ENCODE results near the gene PRR20D. TPM values are rescaled to one million over a fixed set of nuclear protein-coding genes. Genes with fewer than 3 reads are reported as not detected.
"Not testable (repeated sequence)": the region's sequence is repeated elsewhere in the genome, so short reads cannot be mapped to it uniquely, and the experiment has no call there.

PRR20D gene
- total RNA-seq, result not detected
- long read RNA-seq, result 0 reads

DNA sequence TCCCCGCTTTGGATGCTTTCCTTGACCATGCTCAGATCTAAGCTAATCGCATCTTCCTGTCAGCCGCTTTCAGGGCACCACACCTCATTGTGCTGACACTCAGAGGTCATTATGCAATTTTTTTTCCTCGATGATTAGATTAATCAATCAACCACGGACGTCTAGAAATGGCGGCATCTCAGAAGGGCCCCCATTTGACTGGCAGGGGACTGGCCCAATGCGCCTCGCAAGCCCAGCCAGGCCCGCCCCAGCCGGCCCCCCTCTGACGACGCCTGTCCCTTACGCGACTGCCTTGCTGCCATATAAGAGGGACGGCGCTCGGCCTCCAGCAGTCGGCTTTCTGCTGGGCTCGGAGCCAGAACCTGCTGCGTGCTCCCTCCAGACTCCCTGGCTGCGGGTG, at the start of gene PRR20D:
Gene PRR20D, plus strand, starts transcription at position 301 of the 400 bp plus-strand sequence. CDS start 387 bp downstream, outside the sequence.
- ATAC-seq; DNase-seq; intact Hi-C loops (cut with DNase I): not testable (repeated sequence)

- DNase-seq, result no peak
- ATAC-seq, result no peak
- intact Hi-C loops (cut with DNase I), result no loop called here
Measured at GRCh38 chr13:57114945-57115344, 45.5 kb upstream of the PRR20D start.

DNA sequence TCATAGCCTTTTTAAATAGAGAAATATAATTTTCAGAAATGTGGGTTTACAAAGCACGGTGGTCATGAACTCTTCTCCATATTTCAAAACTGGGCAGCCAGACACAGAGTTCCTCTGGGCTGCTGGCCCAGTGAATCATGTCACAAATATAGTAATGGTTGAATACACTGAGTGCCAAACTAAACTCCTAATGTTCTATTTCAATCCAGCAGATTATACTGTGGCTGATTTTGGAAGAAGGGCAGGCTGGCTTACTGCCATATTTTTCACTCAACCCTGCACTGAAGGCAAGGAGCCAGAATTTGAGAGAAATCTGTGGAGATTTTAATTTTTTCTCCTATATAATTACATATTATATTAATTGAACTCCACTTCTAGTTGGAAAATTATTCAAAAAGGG, 36.8 kb upstream of the PRR20D start:
- DNase-seq (peak; percentile 59), ATAC-seq (peak; percentile 99 to 100)
- intact Hi-C loops (cut with DNase I), result no loop called here

DNA sequence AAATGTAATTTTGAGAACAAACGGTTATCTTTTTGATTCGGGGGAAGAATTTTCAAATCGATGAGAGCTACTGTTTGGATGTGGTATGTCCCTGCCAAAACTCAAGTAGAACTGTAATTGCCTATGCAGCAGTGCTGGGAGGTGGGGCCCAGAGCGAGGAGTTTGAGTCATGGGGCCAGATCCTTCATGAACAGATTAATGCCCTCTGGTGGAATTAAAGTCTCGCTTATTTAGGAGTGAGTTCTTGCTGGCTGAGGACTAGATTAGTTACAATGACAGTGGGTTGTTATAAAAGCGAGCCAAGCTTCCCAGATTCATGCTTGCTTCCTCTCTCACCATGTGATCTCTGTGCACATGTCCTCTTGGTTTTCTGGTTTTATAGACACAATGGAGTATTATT, 31.5 kb upstream of the PRR20D start:
- intact Hi-C loops (cut with DNase I), result no loop called here
- ATAC-seq (no peak), DNase-seq (no peak)

DNA sequence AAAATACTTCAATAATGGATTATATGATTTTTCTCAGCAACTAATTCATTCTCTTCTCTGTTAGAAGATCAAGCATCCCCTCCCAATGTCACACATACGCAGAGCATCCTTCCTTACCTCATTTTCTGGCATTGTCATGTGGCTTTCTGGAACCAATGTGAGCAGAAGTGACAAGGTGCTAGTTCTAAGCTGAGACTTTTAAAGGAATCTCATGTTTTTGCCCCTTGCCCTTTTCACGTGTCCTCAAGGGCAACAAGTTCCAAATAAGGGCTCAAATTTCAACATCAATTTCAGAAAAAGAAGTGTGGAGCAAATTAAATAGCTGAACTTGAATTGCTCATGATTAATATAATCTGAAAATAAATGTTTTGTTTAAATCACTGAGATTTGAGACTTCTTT, 24.3 kb upstream of the PRR20D start:
- DNase-seq (no peak), ATAC-seq (no peak)
- intact Hi-C loops (cut with DNase I), result no loop called here

DNA sequence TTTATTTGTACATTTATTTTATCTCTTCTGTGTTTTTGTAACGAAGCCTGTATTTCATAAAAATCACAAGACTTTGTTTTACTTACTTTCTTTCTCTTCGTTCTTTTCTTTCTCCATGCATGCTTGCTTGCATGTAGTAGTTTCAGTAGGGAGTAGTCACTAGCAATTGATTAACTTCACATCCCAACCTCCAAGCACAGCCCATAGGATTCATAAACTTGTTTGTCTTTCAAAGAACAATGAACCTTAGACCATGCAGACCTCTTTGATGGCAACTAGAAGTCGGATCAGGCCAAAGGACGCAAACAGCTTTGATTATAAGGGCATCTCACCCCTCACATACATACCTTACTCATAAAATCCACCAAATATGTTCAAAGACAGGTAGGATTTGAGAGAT, 22.8 kb upstream of the PRR20D start:
- ATAC-seq (no peak), DNase-seq (no peak)
- intact Hi-C loops (cut with DNase I), result no loop called here

DNA sequence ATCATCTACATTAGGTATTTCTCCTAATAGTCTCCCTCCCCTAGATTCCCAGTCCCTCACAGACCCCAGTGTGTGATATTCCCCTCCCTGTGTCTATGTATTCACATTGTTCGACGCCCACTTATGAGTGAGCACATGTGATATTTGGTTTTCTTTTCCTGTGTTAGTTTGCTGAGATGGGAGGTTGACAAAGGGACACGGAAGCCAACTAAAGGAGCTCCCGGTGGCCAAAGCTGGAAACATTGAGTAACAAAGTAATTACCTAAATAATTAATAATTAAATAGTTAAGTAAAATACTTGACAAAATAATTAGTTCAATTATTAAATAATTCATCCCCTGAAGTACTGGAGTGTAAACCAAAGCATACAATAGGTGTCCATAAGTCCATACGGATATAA, 21.4 kb upstream of the PRR20D start:
- intact Hi-C loops (cut with DNase I), result no loop called here
- ATAC-seq, result no peak
- no peak for DNase-seq

DNA sequence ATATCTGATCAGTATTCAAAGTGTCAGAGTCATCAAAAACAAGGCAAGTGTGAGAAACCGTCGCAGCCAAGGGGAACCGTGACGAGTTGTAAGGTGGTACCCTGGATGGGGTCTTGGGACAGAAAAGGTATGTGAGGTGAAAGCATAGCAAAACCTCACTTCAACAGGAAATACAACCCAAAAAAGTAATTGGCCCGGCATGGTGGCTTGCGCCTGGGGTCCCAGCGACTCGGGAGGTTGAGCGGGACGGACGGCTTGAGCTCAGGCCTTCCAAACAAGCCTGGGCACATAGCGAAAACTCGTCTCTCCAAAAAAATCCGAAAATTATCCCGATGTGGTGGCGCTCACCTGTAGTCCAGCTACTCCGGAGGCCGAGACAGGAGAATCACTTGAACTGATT, 20.7 kb upstream of the PRR20D start:
- intact Hi-C loops (cut with DNase I); DNase-seq; ATAC-seq: not testable (repeated sequence)

DNA sequence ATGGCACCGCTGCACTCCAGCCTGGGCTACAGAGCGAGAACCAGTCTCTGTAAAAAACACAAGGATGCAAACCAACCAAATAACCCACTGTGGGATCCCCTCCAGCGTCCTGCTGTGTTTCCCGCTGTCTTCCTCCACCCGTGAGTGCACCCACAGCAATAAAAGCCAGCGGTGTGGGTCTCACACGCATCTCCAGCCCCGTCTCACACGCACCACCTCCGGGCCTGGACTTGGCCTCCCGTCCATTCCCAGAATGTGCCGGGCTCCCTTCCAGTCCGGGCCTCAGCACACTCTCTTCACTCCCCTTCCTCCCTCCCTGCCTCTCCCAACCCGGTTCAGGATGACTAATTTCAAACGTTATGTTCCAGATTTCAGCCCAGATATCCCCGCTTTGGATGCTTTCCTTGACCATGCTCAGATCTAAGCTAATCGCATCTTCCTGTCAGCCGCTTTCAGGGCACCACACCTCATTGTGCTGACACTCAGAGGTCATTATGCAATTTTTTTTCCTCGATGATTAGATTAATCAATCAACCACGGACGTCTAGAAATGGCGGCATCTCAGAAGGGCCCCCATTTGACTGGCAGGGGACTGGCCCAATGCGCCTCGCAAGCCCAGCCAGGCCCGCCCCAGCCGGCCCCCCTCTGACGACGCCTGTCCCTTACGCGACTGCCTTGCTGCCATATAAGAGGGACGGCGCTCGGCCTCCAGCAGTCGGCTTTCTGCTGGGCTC, 20.0 kb upstream of the PRR20D start, which contains the start of gene PRR20A:
Gene PRR20A, plus strand, starts transcription at position 684 of the 734 bp plus-strand sequence. CDS start 387 bp downstream, outside the sequence.
- DNase-seq, ATAC-seq: not testable (repeated sequence)

DNA sequence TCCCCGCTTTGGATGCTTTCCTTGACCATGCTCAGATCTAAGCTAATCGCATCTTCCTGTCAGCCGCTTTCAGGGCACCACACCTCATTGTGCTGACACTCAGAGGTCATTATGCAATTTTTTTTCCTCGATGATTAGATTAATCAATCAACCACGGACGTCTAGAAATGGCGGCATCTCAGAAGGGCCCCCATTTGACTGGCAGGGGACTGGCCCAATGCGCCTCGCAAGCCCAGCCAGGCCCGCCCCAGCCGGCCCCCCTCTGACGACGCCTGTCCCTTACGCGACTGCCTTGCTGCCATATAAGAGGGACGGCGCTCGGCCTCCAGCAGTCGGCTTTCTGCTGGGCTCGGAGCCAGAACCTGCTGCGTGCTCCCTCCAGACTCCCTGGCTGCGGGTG, 13.2 kb upstream of the PRR20D start, which contains the start of gene PRR20B:
Gene PRR20B, plus strand, starts transcription at position 301 of the 400 bp plus-strand sequence. CDS start 387 bp downstream, outside the sequence.
- intact Hi-C loops (cut with DNase I); ATAC-seq; DNase-seq: not testable (repeated sequence)

More for the DNA sequence above, 20.0 kb upstream of the PRR20D start, which contains the start of gene PRR20A:
- intact Hi-C loops (cut with DNase I), result not testable (repeated sequence)

- ATAC-seq; DNase-seq; intact Hi-C loops (cut with DNase I): not testable (repeated sequence)
Measured at GRCh38 chr13:57148106-57148505, 12.3 kb upstream of the PRR20D start.

DNA sequence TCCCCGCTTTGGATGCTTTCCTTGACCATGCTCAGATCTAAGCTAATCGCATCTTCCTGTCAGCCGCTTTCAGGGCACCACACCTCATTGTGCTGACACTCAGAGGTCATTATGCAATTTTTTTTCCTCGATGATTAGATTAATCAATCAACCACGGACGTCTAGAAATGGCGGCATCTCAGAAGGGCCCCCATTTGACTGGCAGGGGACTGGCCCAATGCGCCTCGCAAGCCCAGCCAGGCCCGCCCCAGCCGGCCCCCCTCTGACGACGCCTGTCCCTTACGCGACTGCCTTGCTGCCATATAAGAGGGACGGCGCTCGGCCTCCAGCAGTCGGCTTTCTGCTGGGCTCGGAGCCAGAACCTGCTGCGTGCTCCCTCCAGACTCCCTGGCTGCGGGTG, 6.7 kb upstream of the PRR20D start, which contains the start of gene PRR20C:
Gene PRR20C, plus strand, starts transcription at position 301 of the 400 bp plus-strand sequence. CDS start 387 bp downstream, outside the sequence.
- intact Hi-C loops (cut with DNase I); DNase-seq; ATAC-seq: not testable (repeated sequence)

DNA sequence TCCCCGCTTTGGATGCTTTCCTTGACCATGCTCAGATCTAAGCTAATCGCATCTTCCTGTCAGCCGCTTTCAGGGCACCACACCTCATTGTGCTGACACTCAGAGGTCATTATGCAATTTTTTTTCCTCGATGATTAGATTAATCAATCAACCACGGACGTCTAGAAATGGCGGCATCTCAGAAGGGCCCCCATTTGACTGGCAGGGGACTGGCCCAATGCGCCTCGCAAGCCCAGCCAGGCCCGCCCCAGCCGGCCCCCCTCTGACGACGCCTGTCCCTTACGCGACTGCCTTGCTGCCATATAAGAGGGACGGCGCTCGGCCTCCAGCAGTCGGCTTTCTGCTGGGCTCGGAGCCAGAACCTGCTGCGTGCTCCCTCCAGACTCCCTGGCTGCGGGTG, 6.5 kb downstream of the PRR20D start, which contains the start of gene PRR20E:
Gene PRR20E, plus strand, starts transcription at position 301 of the 400 bp plus-strand sequence. CDS start 387 bp downstream, outside the sequence.
- intact Hi-C loops (cut with DNase I); ATAC-seq; DNase-seq: not testable (repeated sequence)

DNA sequence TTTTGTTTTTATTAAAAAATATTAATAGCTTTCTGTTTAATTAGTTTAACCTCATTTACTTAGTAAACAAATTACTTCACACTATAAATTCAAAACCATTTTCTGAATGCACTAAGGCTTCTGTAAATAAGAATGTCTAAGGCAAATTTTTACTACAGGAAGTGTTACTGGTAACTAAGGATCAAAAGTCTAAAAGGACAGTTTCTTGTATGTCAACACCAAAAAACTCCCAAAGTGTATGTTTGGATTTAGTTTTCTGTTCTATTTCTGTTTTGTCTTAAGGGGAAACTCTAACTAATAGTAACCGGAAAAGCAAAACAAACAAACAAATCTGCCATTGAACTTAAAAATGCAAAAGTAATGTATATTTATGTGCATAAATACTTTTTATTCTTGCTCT, 31.2 kb downstream of the PRR20D start:
- no peak for DNase-seq
- intact Hi-C loops (cut with DNase I), result no loop called here
- no peak for ATAC-seq

DNA sequence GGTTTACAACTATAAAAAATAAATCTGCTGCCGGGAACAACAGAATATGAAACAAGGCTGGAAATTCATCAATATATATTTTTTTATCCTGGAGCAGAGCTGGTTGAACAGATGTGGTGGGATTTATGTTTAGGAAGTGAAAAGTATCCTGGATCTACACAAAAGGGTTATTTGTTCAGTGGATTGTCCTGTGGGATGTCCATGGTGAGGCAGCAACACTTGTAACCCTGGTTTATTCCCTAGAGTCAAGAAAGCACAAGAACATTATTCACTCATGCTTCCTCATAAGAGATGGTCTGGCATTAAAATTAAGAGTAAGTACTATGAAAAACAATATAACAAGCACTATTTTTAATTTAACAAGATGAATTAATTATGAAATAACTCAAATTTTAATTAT, 52.6 kb downstream of the PRR20D start:
- ATAC-seq (no peak), DNase-seq (no peak)
- intact Hi-C loops (cut with DNase I), result no loop called here

Other genes with a start within 250 kb of the PRR20D start
- gene PRR20A, start 19.7 kb upstream of the PRR20D start, total RNA-seq, result not detected
- not detected for gene PRR20B, start 13.1 kb upstream of the PRR20D start, total RNA-seq
- gene PRR20C, start 6.6 kb upstream of the PRR20D start, total RNA-seq, result not detected
- gene PRR20E, start 6.6 kb downstream of the PRR20D start, total RNA-seq, result not detected

All from left cardiac atrium (tissue), 4 donors.